Glutamatergic neuron (in vitro differentiated cells): ENCODE results near the gene HENMT1. TPM values are rescaled to one million over a fixed set of nuclear protein-coding genes. Genes with fewer than 3 reads are reported as not detected.
"Not testable (repeated sequence)": the region's sequence is repeated elsewhere in the genome, so short reads cannot be mapped to it uniquely, and the experiment has no call there.

Experiments
- DNase-seq: peaks from one replicate; pipeline ENCODE4 v3.0.0; 2022
- H3K27ac Mint-ChIP-seq: one replicate; pipeline ENCODE4 v1.8.0; 2020; ENCODE audit warnings: mild to moderate bottlenecking, mixed read lengths, inconsistent platforms; ENCODE audit not compliant: unreplicated experiment
- H3K27me3 Mint-ChIP-seq: one replicate; pipeline ENCODE4 v1.8.0; 2020; ENCODE audit warnings: mild to moderate bottlenecking, moderate library complexity, mixed read lengths, inconsistent platforms; ENCODE audit not compliant: unreplicated experiment
- H3K36me3 Mint-ChIP-seq: one replicate; pipeline ENCODE4 v1.8.0; 2020; ENCODE audit warnings: mild to moderate bottlenecking, mixed read lengths, inconsistent platforms; ENCODE audit not compliant: unreplicated experiment
- H3K4me1 Mint-ChIP-seq: one replicate; pipeline ENCODE4 v1.8.0; 2020; ENCODE audit warnings: mild to moderate bottlenecking, low read depth, mixed read lengths, inconsistent platforms; ENCODE audit not compliant: unreplicated experiment
- H3K4me3 Mint-ChIP-seq: one replicate; pipeline ENCODE4 v1.8.0; 2020; ENCODE audit warnings: mild to moderate bottlenecking, mixed read lengths, inconsistent platforms; ENCODE audit not compliant: unreplicated experiment
- H3K9me3 Mint-ChIP-seq: one replicate; pipeline ENCODE4 v1.8.0; 2020; ENCODE audit warnings: mild to moderate bottlenecking, moderate library complexity, mixed read lengths, inconsistent platforms; ENCODE audit not compliant: unreplicated experiment
- CTCF ChIP-seq: fragments of 200-600 bp; sonication (generic); IDR thresholded peaks from one replicate; pipeline ENCODE4 v1.5.0; 2021; ENCODE audit not compliant: partially characterized antibody, unreplicated experiment
- total RNA-seq: library from RNA; stranded (reverse); fragmentation: NEBNext Ultra II Directional; extraction: Animal tissue kit (Norgen Biotek cat#: 25700); gene quantifications from one replicate; pipeline ENCODE4 v1.2.1, GENCODE V29; 2021; ENCODE audit not compliant: unreplicated experiment

Gene HENMT1
- total RNA-seq, 1 donor from 2014 or later = 15.9 TPM

- peaks cover 4% of the 10 kb centered on the region for H3K9me3 Mint-ChIP-seq
- no peak for DNase-seq
- H3K4me1 Mint-ChIP-seq = no peaks in the 10 kb centered on the region
- peaks cover 21% of the 10 kb centered on the region for H3K36me3 Mint-ChIP-seq
- TF ChIP-seq CTCF = no peak
- H3K27me3 Mint-ChIP-seq = no peaks in the 10 kb centered on the region
- H3K4me3 Mint-ChIP-seq = no peak overlapping the region
- H3K27ac Mint-ChIP-seq = no peak overlapping the region
Measured at GRCh38 chr1:108670131-108670773, 9.4 kb upstream of the HENMT1 start.

GRCh38 chr1:108669679-108670078 is 8.8 kb upstream of the HENMT1 start:
- Mint-ChIP-seq H3K27me3 (no peaks in the 10 kb centered on the region), H3K27ac (no peak overlapping the region), H3K4me3 (no peak overlapping the region), H3K4me1 (no peaks in the 10 kb centered on the region), H3K36me3 (peaks cover 18% of the 10 kb centered on the region), H3K9me3 (peaks cover 1% of the 10 kb centered on the region)
- TF ChIP-seq CTCF = no peak
- DNase-seq = no peak

GRCh38 chr1:108668777-108669176 is 7.9 kb upstream of the HENMT1 start:
- no peaks in the 10 kb centered on the region for H3K4me1 Mint-ChIP-seq
- no peak for DNase-seq
- H3K36me3 Mint-ChIP-seq = peaks cover 13% of the 10 kb centered on the region

GRCh38 chr1:108667422-108667821 is 6.5 kb upstream of the HENMT1 start:
- H3K27me3 Mint-ChIP-seq, H3K36me3 Mint-ChIP-seq, DNase-seq, H3K9me3 Mint-ChIP-seq, H3K27ac Mint-ChIP-seq, H3K4me3 Mint-ChIP-seq, H3K4me1 Mint-ChIP-seq: not testable (repeated sequence)

More at GRCh38 chr1:108668777-108669176, 7.9 kb upstream of the HENMT1 start:
- no peaks in the 10 kb centered on the region for H3K9me3 Mint-ChIP-seq
- H3K27ac Mint-ChIP-seq = no peak overlapping the region
- no peak overlapping the region for H3K4me3 Mint-ChIP-seq
- TF ChIP-seq CTCF = no peak
- no peaks in the 10 kb centered on the region for H3K27me3 Mint-ChIP-seq

- Mint-ChIP-seq H3K9me3 (peaks cover 2% of the 10 kb centered on the region), H3K4me3 (no peak overlapping the region), H3K27me3 (no peaks in the 10 kb centered on the region)
Measured at GRCh38 chr1:108665771-108666170, 4.9 kb upstream of the HENMT1 start.

More at GRCh38 chr1:108665771-108666170, 4.9 kb upstream of the HENMT1 start:
- peaks cover 4% of the 10 kb centered on the region for H3K36me3 Mint-ChIP-seq
- H3K4me1 Mint-ChIP-seq = peaks cover 8% of the 10 kb centered on the region
- no peak for TF ChIP-seq CTCF
- H3K27ac Mint-ChIP-seq = no peak overlapping the region
- DNase-seq = no peak
